Fibroblast of villous mesenchyme (primary cell): ENCODE results near the gene ERC1. TPM values are rescaled to one million over a fixed set of nuclear protein-coding genes. Genes with fewer than 3 reads are reported as not detected.

ENCODE experiments used
- DNase-seq: peaks from one replicate; pipeline ENCODE4 v3.0.0-alpha.2; 2010; ENCODE audit warnings: low read depth
- H3K4me3 ChIP-seq: 2 replicates; pipeline ENCODE4 v1.5.1; 2011; ENCODE audit warnings: low read depth, mild to moderate bottlenecking, low read length
- total RNA-seq: library from RNA; depleted of rRNA; stranded (reverse); fragments of >200 nt; gene quantifications from 2 replicates; pipeline ENCODE4 v1.2.3, GENCODE V29; 2012
- TF ChIP-seq, protein P1 (sequence below): IDR thresholded peaks from 2 replicates; pipeline ENCODE4 v1.5.1; 2012; ENCODE audit warnings: low read depth, mild to moderate bottlenecking, low read length; ENCODE audit not compliant: insufficient read depth

The ERC1 gene
- total RNA-seq, 1 donor = 49.7 TPM

DNA sequence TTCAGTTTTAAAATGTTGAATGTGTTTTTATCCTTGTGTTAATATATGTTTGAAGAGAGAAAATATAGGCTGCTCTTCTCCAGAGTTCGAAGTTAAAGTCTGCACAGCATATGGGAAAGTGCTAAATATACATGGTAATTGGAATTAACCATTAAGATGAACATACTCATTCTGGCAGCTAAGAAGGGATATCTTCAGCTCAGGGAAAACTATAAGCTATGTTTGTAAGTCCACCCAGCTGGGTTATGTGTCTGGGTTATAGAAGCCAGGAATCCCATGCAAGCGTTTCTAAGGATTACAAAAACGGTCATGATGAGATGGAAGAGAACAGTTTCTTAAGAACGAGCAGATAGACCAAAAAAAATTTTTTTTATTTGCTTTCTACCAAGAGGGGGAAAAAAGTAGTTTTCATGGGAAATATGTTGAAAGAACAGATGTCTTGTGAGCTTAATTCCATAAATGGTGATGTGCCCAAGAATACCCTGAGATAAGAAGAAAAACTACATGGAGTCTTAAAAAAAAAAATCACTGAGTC is 404.5 kb downstream of the ERC1 start:
- peak; percentile 54 for DNase-seq
- H3K4me3 ChIP-seq = no peak overlapping the region
- TF ChIP-seq, protein P1, sequence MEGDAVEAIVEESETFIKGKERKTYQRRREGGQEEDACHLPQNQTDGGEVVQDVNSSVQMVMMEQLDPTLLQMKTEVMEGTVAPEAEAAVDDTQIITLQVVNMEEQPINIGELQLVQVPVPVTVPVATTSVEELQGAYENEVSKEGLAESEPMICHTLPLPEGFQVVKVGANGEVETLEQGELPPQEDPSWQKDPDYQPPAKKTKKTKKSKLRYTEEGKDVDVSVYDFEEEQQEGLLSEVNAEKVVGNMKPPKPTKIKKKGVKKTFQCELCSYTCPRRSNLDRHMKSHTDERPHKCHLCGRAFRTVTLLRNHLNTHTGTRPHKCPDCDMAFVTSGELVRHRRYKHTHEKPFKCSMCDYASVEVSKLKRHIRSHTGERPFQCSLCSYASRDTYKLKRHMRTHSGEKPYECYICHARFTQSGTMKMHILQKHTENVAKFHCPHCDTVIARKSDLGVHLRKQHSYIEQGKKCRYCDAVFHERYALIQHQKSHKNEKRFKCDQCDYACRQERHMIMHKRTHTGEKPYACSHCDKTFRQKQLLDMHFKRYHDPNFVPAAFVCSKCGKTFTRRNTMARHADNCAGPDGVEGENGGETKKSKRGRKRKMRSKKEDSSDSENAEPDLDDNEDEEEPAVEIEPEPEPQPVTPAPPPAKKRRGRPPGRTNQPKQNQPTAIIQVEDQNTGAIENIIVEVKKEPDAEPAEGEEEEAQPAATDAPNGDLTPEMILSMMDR = no peak

DNA sequence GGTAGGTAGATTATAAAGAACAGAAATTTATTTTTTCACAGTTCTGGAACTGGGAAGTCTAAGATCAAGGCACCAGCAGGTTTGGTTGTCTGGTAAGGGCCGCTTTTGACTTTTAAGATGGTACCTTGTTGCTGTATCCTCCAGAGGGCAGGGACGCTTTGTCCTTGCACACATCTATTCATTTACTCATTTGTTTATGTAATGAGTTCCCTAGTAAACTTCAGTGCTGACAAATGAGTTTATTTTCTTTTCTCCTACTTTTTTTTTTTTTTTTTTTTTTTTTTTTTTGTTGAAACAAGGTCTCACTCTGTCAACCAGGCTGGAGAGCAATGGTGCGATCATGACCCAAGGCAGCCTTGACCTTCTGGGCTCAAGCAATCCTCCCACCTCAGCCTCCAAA is 407.6 kb downstream of the ERC1 start:
- H3K4me3 ChIP-seq = no peak overlapping the region
- TF ChIP-seq, protein P1 = peak; percentile 29
- DNase-seq = peak; percentile 65

DNA sequence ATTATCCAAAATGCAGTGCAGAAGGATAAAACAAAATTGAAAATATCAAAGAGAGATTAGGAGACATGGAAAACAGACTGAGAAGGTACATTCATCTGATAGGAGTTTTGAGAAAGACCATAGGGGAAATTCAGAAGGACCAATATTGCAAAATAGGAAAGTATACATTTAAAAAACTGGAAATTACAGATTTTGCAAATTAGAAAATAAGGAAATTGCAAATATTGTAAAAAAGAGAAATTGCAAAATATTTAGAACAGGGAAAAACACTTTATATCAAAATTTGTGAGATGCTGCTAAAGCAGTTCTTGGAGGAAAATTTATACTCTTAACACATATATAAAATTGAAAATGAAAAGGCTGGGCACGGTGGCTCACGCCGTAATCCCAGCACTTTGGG is 410.9 kb downstream of the ERC1 start:
- no peak for DNase-seq
- no peak overlapping the region for H3K4me3 ChIP-seq
- TF ChIP-seq, protein P1 = no peak

DNA sequence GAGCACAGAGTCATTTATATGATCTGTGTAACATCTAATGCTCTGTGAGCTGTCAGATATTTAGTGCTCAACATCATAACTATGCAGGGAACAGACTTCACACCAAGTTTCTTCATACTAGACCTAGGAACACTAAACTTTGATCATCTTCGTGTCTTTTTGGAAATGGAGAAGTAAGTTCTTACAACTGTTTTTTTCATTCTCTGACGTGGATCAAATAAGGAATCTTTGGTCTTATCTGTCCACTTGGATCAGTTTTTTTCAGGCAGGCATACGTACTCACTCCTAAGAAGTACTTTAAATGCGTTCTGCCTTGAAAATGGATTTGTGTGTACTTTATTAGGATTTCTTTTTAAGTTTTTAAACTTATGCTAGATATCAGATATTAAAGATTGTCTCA is 412.4 kb downstream of the ERC1 start:
- TF ChIP-seq, protein P1 = no peak
- DNase-seq = peak; percentile 29

DNA sequence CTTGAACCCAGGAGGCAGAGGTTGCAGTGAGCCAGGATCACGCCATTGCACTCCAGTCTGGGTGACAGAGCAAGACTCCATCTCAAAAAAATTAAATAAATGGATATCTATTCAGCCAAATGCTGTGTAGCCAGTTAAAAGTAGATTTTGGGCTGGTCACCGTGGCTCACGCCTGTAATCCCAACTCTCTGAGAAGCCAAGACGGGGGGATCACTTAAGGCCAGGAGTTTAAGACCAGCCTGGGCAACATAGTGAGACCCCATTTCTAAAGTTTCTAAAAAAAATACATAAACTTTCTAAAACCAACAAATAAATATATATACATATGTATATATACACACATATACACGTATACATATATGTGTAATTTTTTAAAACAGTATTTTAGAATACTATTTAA is 414.6 kb downstream of the ERC1 start:
- TF ChIP-seq, protein P1 = no peak
- no peak overlapping the region for H3K4me3 ChIP-seq
- DNase-seq = no peak

More for the DNA sequence above, 412.4 kb downstream of the ERC1 start:
- H3K4me3 ChIP-seq = no peak overlapping the region

DNA sequence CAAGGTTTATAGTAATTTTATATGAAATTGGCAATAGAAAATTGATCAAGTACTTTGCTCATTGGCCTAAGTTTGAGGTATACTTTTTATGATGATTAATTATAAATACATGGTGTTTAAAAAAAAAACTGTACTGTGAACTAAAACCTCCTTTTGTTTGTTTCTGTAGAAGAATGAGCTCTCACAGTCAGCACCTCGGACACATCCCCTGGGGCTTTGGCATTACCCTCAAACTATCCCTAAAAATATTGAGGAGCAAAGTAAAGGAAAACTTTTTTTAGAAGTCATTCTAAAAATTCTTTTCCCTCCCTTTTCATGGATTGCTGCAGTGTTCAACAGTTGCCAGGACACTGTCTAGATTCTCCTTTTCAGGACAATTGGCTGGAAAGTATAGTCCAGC is 419.8 kb downstream of the ERC1 start:
- H3K4me3 ChIP-seq = no peak overlapping the region
- TF ChIP-seq, protein P1 = no peak
- no peak for DNase-seq

DNA sequence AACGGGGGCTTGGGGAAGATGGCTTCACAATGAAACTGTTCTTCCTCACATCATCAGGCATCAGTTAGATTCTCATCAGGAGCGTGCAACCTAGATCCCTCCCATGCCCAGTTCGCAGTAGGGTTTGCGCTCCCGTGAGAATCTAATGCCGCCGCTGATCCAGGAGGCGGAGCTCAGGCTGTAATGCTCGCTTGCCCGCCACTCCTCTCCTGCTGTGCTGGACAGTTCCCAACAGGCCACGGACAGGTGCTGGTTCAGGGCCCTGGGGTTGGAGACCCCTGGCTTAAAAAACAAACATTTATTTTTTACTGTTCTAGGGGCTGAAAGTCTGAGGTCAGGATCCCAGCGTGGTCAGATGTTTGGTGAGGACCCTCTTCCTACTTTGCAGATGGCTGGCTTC is 422.9 kb downstream of the ERC1 start:
- H3K4me3 ChIP-seq = no peak overlapping the region
- TF ChIP-seq, protein P1 = no peak

More for the DNA sequence above, 422.9 kb downstream of the ERC1 start:
- DNase-seq = no peak
